Endothelial cell of umbilical vein (primary cell): Measurements from ENCODE around the gene RPS19.

Source experiments
- EZH2 ChIP-seq: IDR thresholded peaks from 2 replicates; pipeline ENCODE4 v1.6.1; 2012; ENCODE audit warnings: borderline replicate concordance, low read depth, mild to moderate bottlenecking, moderate library complexity, low read length, inconsistent platforms; ENCODE audit not compliant: severe bottlenecking
- FOS ChIP-seq: IDR thresholded peaks from 2 replicates; pipeline ENCODE4 v1.6.1; 2011; ENCODE audit warnings: mild to moderate bottlenecking, low read length, moderate library complexity, borderline replicate concordance; ENCODE audit not compliant: insufficient read depth
- GATA2 ChIP-seq: IDR thresholded peaks from 2 replicates; pipeline ENCODE4 v1.7.0; 2011; ENCODE audit warnings: low read depth, mild to moderate bottlenecking, moderate library complexity, mixed read lengths, low read length; ENCODE audit not compliant: insufficient read length, insufficient read depth
- JUN ChIP-seq: IDR thresholded peaks from 2 replicates; pipeline ENCODE4 v1.6.1; 2011; ENCODE audit warnings: borderline replicate concordance, low read depth; ENCODE audit not compliant: insufficient read length, insufficient read depth
- MYC ChIP-seq: IDR thresholded peaks from one replicate; pipeline ENCODE4 v1.6.1; 2011; ENCODE audit warnings: mild to moderate bottlenecking, low read depth, low read length
- POLR2A ChIP-seq: IDR thresholded peaks from 2 replicates; pipeline ENCODE4 v1.6.1; 2012; ENCODE audit warnings: low read depth, mild to moderate bottlenecking, control low read depth, low read length
- POLR2AphosphoS5 ChIP-seq: IDR thresholded peaks from 2 replicates; pipeline ENCODE4 v1.6.1; 2012; ENCODE audit warnings: low read depth, mild to moderate bottlenecking, control low read depth, low read length, moderate library complexity; ENCODE audit not compliant: insufficient read depth
- TF ChIP-seq, protein P1 (sequence below), 2 donors: IDR thresholded peaks; 1 replicate in 1 of 2; 2 replicates in 1 of 2; pipeline ENCODE4 v1.5.1; 2011; ENCODE audit warnings: low read length in 2 of 2, mild to moderate bottlenecking in 2 of 2, moderate library complexity in 2 of 2, control low read depth in 1 of 2, inconsistent platforms in 1 of 2, low read depth in 1 of 2; ENCODE audit not compliant: insufficient read depth in 1 of 2; ENCODE audit errors: extremely low read depth in 1 of 2

- TF ChIP-seq, protein P1, sequence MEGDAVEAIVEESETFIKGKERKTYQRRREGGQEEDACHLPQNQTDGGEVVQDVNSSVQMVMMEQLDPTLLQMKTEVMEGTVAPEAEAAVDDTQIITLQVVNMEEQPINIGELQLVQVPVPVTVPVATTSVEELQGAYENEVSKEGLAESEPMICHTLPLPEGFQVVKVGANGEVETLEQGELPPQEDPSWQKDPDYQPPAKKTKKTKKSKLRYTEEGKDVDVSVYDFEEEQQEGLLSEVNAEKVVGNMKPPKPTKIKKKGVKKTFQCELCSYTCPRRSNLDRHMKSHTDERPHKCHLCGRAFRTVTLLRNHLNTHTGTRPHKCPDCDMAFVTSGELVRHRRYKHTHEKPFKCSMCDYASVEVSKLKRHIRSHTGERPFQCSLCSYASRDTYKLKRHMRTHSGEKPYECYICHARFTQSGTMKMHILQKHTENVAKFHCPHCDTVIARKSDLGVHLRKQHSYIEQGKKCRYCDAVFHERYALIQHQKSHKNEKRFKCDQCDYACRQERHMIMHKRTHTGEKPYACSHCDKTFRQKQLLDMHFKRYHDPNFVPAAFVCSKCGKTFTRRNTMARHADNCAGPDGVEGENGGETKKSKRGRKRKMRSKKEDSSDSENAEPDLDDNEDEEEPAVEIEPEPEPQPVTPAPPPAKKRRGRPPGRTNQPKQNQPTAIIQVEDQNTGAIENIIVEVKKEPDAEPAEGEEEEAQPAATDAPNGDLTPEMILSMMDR (IDR thresholded peaks at IDR 0.05; ENCODE audit: extremely low read depth in 1 of 2, insufficient read depth in 1 of 2, low read depth in 1 of 2, low read length in 2 of 2), result no peak
- TF ChIP-seq POLR2A, result no peak
- no peak for TF ChIP-seq POLR2AphosphoS5
- TF ChIP-seq FOS, result no peak
- no peak for TF ChIP-seq EZH2
- no peak for TF ChIP-seq MYC
- TF ChIP-seq JUN, result no peak
- no peak for TF ChIP-seq GATA2
Observed at GRCh38 chr19:41906916-41907680, 47.0 kb downstream of the RPS19 start.
